ENCODE measurements around the gene LRP1B.

Gene LRP1B

GRCh38 chr2:141526760-141527159 lies 604.1 kb downstream of the LRP1B start:
- Histone ChIP-seq H3K4me2 (ENCODE audit: low read length) (no peak overlapping the region), H4K20me1 (ENCODE audit: insufficient read depth, low read length) (no peaks in the 10 kb centered on the region), H3K27me3 (ENCODE audit: insufficient read depth, low read length) (no peaks in the 10 kb centered on the region), H3K36me3 (ENCODE audit: insufficient read depth, low read length) (no peaks in the 10 kb centered on the region), H3K9ac (ENCODE audit: low read length) (no peak overlapping the region), H3K79me2 (ENCODE audit: insufficient read depth, low read length) (no peaks in the 10 kb centered on the region), H3F3A (ENCODE audit: insufficient read depth, low read length) (no peaks in the 10 kb centered on the region), H3K4me3 (ENCODE audit: low read depth, low read length, poor library complexity, severe bottlenecking) (no peak overlapping the region), H3K27ac (ENCODE audit: low read depth, low read length, poor library complexity, severe bottlenecking) (no peak overlapping the region), H3K4me1 (ENCODE audit: insufficient read depth, low read length, severe bottlenecking) (no peaks in the 10 kb centered on the region), H3K9me3 (ENCODE audit: low read length) (no peaks in the 10 kb centered on the region), H3K9me2 (ENCODE audit: low read depth, low read length) (no peaks in the 10 kb centered on the region), H2AFZ (ENCODE audit: low read length) (no peak overlapping the region)
- TF ChIP-seq EZH2 (IDR thresholded peaks at IDR 0.05; ENCODE audit: borderline replicate concordance, low read length), result no peak
- no peak for TF ChIP-seq CTCF (IDR thresholded peaks at IDR 0.05; ENCODE audit: low read length)

GRCh38 chr2:141524777-141525176 lies 606.0 kb downstream of the LRP1B start:
- H3K27ac ChIP-seq (ENCODE audit: low read depth, low read length, poor library complexity, severe bottlenecking), result no peak overlapping the region
- H3K36me3 ChIP-seq (ENCODE audit: insufficient read depth, low read length), result no peaks in the 10 kb centered on the region
- TF ChIP-seq EZH2 (IDR thresholded peaks at IDR 0.05; ENCODE audit: borderline replicate concordance, low read length), result no peak
- no peaks in the 10 kb centered on the region for H3K79me2 ChIP-seq (ENCODE audit: insufficient read depth, low read length)
- H2AFZ ChIP-seq (ENCODE audit: low read length), result no peak overlapping the region
- no peaks in the 10 kb centered on the region for H3K27me3 ChIP-seq (ENCODE audit: insufficient read depth, low read length)
- no peaks in the 10 kb centered on the region for H4K20me1 ChIP-seq (ENCODE audit: insufficient read depth, low read length)
- H3K9me3 ChIP-seq (ENCODE audit: low read length), result no peaks in the 10 kb centered on the region
- no peaks in the 10 kb centered on the region for H3K9me2 ChIP-seq (ENCODE audit: low read depth, low read length)
- no peak overlapping the region for H3K4me3 ChIP-seq (ENCODE audit: low read depth, low read length, poor library complexity, severe bottlenecking)
- H3K9ac ChIP-seq (ENCODE audit: low read length), result no peak overlapping the region
- H3K4me1 ChIP-seq (ENCODE audit: insufficient read depth, low read length, severe bottlenecking), result no peaks in the 10 kb centered on the region
- H3K4me2 ChIP-seq (ENCODE audit: low read length), result no peak overlapping the region
- no peaks in the 10 kb centered on the region for H3F3A ChIP-seq (ENCODE audit: insufficient read depth, low read length)

- TF ChIP-seq EZH2 (IDR thresholded peaks at IDR 0.05; ENCODE audit: borderline replicate concordance, low read length) (no peak), CTCF (IDR thresholded peaks at IDR 0.05; ENCODE audit: low read length) (no peak)
- no peak overlapping the region for H3K27ac ChIP-seq (ENCODE audit: low read depth, low read length, poor library complexity, severe bottlenecking)
- H3K27me3 ChIP-seq (ENCODE audit: insufficient read depth, low read length), result no peaks in the 10 kb centered on the region
- H3K9me2 ChIP-seq (ENCODE audit: low read depth, low read length), result no peaks in the 10 kb centered on the region
- H3K4me1 ChIP-seq (ENCODE audit: insufficient read depth, low read length, severe bottlenecking), result no peaks in the 10 kb centered on the region
- H3K9me3 ChIP-seq (ENCODE audit: low read length), result no peaks in the 10 kb centered on the region
- no peaks in the 10 kb centered on the region for H4K20me1 ChIP-seq (ENCODE audit: insufficient read depth, low read length)
- H3K4me3 ChIP-seq (ENCODE audit: low read depth, low read length, poor library complexity, severe bottlenecking), result no peak overlapping the region
- no peak overlapping the region for H3K9ac ChIP-seq (ENCODE audit: low read length)
- H3K79me2 ChIP-seq (ENCODE audit: insufficient read depth, low read length), result no peaks in the 10 kb centered on the region
- H3K36me3 ChIP-seq (ENCODE audit: insufficient read depth, low read length), result no peaks in the 10 kb centered on the region
- no peaks in the 10 kb centered on the region for H3F3A ChIP-seq (ENCODE audit: insufficient read depth, low read length)
- H3K4me2 ChIP-seq (ENCODE audit: low read length), result no peak overlapping the region
- H2AFZ ChIP-seq (ENCODE audit: low read length), result no peak overlapping the region
Observed at GRCh38 chr2:141523199-141523598, 607.6 kb downstream of the LRP1B start.

- Histone ChIP-seq H3K9me3 (ENCODE audit: low read length) (no peaks in the 10 kb centered on the region), H3K4me2 (ENCODE audit: low read length) (no peak overlapping the region), H3F3A (ENCODE audit: insufficient read depth, low read length) (no peaks in the 10 kb centered on the region), H3K9me2 (ENCODE audit: low read depth, low read length) (no peaks in the 10 kb centered on the region), H2AFZ (ENCODE audit: low read length) (no peak overlapping the region), H3K9ac (ENCODE audit: low read length) (no peak overlapping the region), H3K36me3 (ENCODE audit: insufficient read depth, low read length) (no peaks in the 10 kb centered on the region), H3K27ac (ENCODE audit: low read depth, low read length, poor library complexity, severe bottlenecking) (no peak overlapping the region), H4K20me1 (ENCODE audit: insufficient read depth, low read length) (no peaks in the 10 kb centered on the region), H3K27me3 (ENCODE audit: insufficient read depth, low read length) (no peaks in the 10 kb centered on the region), H3K4me3 (ENCODE audit: low read depth, low read length, poor library complexity, severe bottlenecking) (no peak overlapping the region), H3K4me1 (ENCODE audit: insufficient read depth, low read length, severe bottlenecking) (no peaks in the 10 kb centered on the region), H3K79me2 (ENCODE audit: insufficient read depth, low read length) (no peaks in the 10 kb centered on the region)
- TF ChIP-seq EZH2 (IDR thresholded peaks at IDR 0.05; ENCODE audit: borderline replicate concordance, low read length) (no peak), CTCF (IDR thresholded peaks at IDR 0.05; ENCODE audit: low read length) (no peak)
Observed at GRCh38 chr2:141522702-141523101, 608.1 kb downstream of the LRP1B start.
